Fibroblast of villous mesenchyme (primary cell): ENCODE measurements around the gene NAGK. TPM values are rescaled to one million over a fixed set of nuclear protein-coding genes. Genes with fewer than 3 reads are reported as not detected.

Experiments
- DNase-seq: peaks from one replicate; pipeline ENCODE4 v3.0.0-alpha.2; 2010; ENCODE audit warnings: low read depth
- H3K4me3 ChIP-seq: 2 replicates; pipeline ENCODE4 v1.5.1; 2011; ENCODE audit warnings: low read depth, mild to moderate bottlenecking, low read length
- CTCF ChIP-seq: IDR thresholded peaks from 2 replicates; pipeline ENCODE4 v1.5.1; 2012; ENCODE audit warnings: low read depth, mild to moderate bottlenecking, low read length; ENCODE audit not compliant: insufficient read depth
- total RNA-seq: library from RNA; depleted of rRNA; stranded (reverse); fragments of >200 nt; gene quantifications from 2 replicates; pipeline ENCODE4 v1.2.3, GENCODE V29; 2012

The NAGK gene
- total RNA-seq, 1 donor, result 42.7 TPM

- no peak for DNase-seq
- TF ChIP-seq CTCF, result no peak
- no peak overlapping the region for H3K4me3 ChIP-seq
Observed at GRCh38 chr2:71126957-71127356, 58.5 kb downstream of the NAGK start.

Other genes with a start within 250 kb of the NAGK start
- gene CLEC4F, start 248.0 kb upstream of the NAGK start, total RNA-seq, result not detected in 2 replicates
- not detected in 2 replicates for gene CD207, start 232.8 kb upstream of the NAGK start, total RNA-seq
- gene VAX2, start 168.1 kb upstream of the NAGK start, total RNA-seq, result 0.43 and 2.9 TPM in 2 replicates
- 0.97 TPM in 1 of 2 replicates, not detected in the other for gene ATP6V1B1, start 132.7 kb upstream of the NAGK start, total RNA-seq
- gene ANKRD53, start 90.0 kb upstream of the NAGK start, total RNA-seq, result 0.43 and 1.3 TPM in 2 replicates
- 22.9 and 35.4 TPM in 2 replicates for gene TEX261, start 73.8 kb upstream of the NAGK start, total RNA-seq
- 14.2 and 21.3 TPM in 2 replicates for gene MCEE, start 61.6 kb downstream of the NAGK start, total RNA-seq
- 17.1 and 18.1 TPM in 2 replicates for gene MPHOSPH10, start 62.0 kb downstream of the NAGK start, total RNA-seq
- gene PAIP2B, start 158.5 kb downstream of the NAGK start, total RNA-seq, result under 0.01 and 0.43 TPM in 2 replicates